AG09319 (cell line): Measurements from ENCODE around the gene APOBEC2.
A peak's percentile ranks its signal among the peaks of the same experiment; 100 is the strongest.

Experiments
- DNase-seq: peaks from one replicate; pipeline ENCODE4 v3.0.0-alpha.2; 2010; ENCODE audit warnings: low read depth; ENCODE audit errors: extremely low read depth
- CTCF ChIP-seq: IDR thresholded peaks from 2 replicates; pipeline ENCODE4 v1.5.1; 2011; ENCODE audit warnings: low read depth, mild to moderate bottlenecking, inconsistent platforms, low read length, moderate library complexity

The APOBEC2 gene

GRCh38 chr6:41079080-41079479, 26.1 kb downstream of the APOBEC2 start:
- DNase-seq, result no peak
- TF ChIP-seq CTCF, result no peak

- TF ChIP-seq CTCF, result no peak
These were observed 27.6 kb downstream of the APOBEC2 start for GRCh38 chr6:41080621-41081020.

GRCh38 chr6:41083072-41083471, 30.1 kb downstream of the APOBEC2 start:
- no peak for DNase-seq
- no peak for TF ChIP-seq CTCF

More at GRCh38 chr6:41080621-41081020, 27.6 kb downstream of the APOBEC2 start:
- DNase-seq, result no peak

GRCh38 chr6:41085182-41085581, 32.2 kb downstream of the APOBEC2 start:
- DNase-seq, result no peak
- no peak for TF ChIP-seq CTCF

GRCh38 chr6:41088451-41088850, 35.4 kb downstream of the APOBEC2 start:
- TF ChIP-seq CTCF, result no peak

GRCh38 chr6:41090841-41091761, 38.1 kb downstream of the APOBEC2 start:
- TF ChIP-seq CTCF, result no peak
- DNase-seq, result no peak

More at GRCh38 chr6:41088451-41088850, 35.4 kb downstream of the APOBEC2 start:
- no peak for DNase-seq

- no peak for DNase-seq
- TF ChIP-seq CTCF, result peak; percentile 25
These were observed 39.6 kb downstream of the APOBEC2 start for GRCh38 chr6:41092421-41093140.
